GM18861 (cell line): ENCODE data around the gene SOBP.

Experiments used
- ATAC-seq: cut with Tn5 transposase; IDR thresholded peaks from one replicate; pipeline ENCODE4 v1.9.1; 2021; ENCODE audit not compliant: unreplicated experiment

SOBP gene

DNA sequence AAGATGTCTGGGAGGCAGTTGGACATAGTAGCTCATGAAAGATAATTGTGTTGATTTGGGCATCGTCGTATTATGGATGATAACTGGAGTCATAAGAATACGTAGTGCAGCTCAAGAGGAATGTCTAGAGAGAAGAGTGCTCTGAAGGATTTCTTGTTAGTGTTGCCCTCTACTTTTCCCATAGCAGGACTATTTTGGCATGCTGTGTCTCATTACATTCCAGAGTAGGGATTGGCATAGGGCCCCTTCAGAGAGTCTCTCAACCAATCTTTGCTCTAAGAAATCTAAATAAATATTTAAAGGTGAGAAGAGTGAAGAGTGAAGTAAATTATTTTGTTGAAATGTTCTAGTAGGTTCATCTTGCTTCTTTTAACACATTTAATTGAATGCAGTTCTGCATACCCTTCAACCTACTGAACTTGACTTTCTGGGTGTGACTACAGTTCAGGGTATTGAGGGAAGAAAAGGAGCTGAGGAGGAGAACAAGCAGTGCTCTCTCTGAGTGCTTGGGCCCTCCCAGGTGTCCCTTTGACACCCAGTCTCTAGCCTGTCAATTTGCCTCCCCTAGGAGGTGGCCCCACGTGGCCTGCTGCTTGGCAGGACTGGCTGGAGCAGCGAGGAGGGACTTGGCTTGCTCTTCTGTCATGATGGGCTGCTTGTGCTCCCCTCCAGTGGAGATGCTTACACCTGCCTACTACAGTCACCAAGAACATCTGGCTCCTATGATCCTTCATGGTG is 33.3 kb downstream of the SOBP start:
- ATAC-seq: no peak

DNA sequence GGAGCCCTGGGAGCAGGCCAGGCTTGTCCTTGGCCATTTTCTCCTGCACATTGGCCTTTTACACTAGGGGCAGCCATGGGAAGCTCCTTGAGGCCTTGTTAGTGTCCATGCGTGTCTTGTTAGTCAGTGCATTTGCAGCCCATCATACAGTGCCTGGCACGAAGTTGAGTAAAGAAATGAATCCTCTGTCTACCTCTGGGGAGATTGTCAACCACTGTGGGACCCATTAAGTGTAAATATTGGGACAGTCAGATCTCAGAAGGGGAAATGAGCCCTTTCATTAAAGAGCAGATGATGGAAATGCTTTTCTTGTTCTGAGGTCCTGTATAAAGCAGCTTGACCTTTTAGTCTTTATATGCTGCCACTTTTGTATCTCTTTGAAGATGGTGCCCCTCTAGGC is 33.9 kb downstream of the SOBP start:
- no peak for ATAC-seq

DNA sequence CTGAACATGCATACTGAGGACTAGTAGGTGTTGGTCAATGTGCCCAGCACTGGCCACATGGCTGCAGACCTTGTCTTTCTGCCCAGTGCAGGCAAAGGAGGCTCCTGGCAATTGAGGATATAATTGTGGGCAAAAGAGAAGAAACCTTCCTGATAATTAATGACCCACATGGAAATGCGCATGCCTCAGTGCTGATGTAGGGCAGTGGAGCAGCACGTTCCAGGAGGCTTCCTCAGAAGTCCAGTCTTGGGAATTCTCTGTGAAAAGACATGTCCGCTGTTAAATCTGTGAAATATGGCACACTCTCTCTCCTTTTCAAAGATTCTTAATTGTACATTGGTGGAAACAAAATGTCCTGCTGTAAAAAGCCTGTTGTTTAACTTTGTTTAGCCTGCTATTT is 34.7 kb downstream of the SOBP start:
- ATAC-seq: no peak

DNA sequence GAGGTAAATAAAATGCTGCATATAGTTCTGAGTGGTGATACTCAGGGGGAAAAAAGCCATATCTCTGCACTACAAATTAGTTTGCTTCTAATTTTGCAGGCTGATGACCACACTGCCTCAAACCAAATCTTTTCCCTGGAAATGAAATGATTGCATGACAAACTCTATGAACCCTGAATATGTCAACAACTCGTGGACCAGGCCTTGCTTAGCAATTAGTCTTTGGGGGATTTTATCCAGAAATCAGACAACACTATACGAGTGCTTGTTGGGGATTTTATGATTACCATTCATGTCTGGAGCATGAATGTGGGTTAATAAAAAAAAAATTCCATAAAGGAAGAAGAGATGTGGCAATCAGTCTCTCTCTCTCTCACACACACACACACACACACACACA is 42.0 kb downstream of the SOBP start:
- no peak for ATAC-seq

DNA sequence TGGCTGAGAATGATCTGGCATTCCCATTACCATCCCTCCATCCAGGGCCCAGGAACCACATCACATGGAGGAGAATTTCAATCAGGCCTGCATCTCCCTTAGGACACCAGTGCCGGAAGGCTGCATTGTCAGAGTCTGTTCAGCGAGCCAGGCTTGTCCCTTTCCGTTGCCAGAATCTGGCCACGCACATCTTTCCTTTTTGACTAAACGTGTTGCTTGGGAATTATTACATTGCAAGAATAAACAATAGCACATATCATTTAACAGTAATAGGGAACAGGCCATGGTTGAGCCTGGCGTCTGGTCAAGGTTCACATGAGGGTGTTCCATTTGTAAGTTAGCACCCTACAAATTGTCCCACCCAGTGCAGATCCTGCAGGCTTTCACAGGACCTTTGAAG is 42.8 kb downstream of the SOBP start:
- no peak for ATAC-seq

DNA sequence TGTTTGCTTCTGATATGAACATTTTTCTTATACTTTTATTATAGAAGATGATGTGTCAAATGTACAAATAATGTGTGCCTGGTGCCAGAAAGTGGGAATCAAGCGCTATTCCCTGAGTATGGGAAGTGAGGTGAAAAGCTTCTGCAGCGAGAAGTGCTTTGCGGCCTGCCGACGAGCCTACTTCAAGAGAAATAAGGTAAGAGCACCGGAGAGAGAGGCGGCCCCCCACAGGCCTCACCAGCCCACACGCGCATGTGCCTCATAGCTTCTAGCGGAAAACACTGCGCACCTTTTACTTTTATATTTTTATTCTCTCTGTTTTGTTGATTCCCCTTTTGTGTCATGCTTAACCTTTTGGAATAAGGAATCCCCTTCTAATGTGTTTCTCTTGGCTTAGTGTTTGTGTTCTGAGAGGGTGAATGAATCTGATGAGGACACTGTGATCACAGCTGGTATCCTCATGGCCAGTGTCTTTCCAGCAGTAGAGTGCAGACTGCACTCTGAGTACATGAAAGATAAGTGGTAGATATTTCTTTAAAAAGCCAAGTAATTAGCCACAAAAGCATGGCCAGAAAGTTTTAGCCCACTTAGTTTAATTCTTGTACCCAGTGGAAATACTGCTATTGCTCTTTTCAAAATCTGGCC is 43.6 kb downstream of the SOBP start:
- no peak for ATAC-seq

DNA sequence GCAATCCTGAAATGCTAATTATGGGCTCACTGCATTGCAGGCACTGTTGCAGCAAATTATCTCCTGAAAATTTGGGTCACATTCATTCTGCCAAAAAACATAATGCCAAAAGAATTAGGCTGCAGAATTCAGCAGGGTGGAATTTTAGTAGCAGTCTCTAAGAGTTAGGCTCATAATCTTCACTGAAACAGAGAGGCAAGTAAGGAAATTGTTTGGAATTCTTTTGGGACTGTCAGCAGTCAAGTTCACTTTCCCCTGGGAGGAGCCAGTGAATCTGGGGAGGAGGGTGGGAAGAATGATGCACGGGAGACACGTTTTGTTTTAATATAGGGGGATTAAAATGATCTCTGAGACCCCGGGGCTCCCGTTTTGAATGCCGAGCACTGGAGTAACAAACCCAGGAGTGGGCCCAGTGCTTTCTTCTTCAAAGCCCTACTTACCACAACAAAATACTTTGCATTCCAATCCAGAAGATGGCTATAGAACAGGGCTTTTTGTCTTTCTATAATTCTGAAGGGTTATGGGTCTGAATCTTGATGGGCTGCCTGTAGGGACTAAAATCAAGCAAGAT is 44.7 kb downstream of the SOBP start:
- ATAC-seq: no peak

DNA sequence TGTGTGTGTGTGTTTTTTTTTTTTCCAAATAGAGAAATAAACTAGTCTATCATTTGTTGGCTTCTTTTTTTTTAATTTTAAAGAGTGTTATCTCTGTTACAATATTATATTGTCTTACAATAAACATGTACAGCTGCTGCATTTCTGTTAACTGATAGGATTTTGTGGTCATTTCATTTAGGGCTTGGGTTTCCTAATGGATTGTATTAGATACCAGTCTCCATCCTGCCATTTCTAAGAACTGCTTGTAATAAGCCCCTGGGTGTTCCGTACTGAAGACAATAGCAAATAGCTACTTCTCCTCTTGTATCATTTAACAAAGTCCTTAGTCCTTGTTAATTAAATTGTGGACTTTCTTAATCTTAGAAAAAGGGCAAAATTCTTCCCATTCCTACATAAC is 45.7 kb downstream of the SOBP start:
- no peak for ATAC-seq

DNA sequence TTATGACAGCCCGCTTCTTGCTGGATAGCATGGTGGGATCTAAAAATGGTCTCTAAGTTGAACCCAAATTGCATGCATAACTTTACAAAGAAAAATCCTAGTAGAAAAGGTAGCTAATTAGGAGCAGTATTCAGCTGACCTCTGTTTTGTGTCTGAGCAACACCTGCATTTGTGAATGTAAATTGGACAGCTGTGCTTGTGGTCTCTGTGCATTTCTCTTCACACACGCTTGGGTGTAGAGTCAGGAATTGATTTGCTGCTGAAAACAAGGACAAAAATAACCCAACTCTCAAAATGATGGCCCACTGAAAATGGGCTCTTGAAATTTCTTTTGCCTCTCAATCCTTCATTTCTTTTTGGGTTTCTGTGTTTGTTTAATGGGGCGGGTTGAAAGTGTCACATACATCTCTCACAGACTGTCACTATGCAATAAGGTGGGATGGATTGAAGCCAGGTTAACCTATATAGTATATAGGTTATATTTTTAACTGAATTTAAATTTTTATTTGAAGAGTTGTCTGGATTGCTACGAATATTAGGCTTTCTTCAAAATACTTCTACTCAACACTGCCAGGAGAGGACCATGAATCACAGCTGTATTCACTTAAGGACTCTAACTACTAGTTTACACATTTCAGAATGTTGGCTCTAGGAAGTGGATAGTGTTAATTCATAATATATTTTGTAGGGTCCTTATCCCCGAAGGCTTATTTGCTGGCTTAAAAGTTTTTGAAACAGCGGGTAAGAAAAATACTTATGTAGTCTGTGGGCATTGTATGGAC is 46.5 kb downstream of the SOBP start:
- ATAC-seq: no peak

DNA sequence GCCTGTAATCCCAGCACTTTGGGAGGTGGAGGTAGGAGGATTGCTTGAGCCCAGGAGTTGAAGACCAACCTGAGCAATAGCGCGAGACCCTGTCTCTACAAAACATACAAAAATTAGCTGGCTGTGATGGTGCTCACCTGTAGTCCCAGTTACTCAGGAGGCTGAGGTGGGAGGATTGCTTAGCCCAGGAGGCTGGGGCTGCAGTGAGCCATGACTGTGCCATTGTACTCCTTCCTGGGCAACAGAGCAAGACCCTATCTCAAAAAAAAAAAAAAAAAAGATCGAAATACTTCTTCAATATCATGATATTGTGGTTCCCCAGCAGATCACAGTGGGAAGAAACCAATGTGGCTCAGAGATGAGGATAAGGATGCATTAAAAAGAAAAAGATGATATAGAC is 47.6 kb downstream of the SOBP start:
- ATAC-seq: no peak

DNA sequence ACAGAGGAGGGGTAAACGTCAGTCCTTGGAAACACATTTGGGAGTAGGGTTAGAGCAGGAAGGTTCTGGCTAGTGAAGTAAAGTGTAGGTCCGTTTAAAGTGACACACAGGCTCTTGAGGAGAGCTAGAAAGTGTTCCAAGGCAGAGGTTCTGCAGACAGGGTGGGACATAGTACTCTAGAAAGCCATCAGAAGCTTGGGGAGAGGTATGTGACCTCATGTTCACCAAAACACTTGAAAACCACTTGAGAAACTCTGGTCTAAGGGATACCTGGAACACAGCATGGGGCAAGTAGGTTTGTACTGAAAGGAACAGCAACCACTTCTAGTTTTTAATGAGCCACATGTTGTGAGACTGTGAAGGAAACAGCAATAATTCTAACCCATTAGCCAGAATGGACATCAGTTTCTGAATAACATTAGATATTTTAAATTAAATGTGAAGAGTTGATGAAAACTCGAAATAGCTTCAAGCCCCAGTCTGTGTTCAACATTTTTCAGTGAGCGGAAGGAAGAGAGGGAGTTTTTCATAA is 49.0 kb downstream of the SOBP start:
- ATAC-seq: no peak

DNA sequence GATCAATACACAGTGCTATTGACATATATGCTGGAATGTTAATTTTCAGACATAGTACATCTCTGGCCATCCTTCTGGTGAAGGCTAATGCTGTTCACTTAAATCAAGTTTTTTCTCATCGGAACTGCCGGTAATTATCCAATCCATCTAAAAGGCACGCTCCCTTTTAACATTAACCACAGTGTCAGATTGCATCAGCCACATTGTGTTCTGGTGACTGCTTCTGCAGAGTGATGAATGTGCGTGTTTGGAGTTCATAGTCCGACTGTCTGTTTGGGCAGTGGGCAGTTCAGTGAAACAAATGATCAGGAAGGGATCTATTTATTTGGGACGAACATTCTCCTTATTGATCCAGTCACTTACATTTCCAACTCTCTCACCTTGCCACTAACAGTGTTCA is 49.5 kb downstream of the SOBP start:
- ATAC-seq: no peak

DNA sequence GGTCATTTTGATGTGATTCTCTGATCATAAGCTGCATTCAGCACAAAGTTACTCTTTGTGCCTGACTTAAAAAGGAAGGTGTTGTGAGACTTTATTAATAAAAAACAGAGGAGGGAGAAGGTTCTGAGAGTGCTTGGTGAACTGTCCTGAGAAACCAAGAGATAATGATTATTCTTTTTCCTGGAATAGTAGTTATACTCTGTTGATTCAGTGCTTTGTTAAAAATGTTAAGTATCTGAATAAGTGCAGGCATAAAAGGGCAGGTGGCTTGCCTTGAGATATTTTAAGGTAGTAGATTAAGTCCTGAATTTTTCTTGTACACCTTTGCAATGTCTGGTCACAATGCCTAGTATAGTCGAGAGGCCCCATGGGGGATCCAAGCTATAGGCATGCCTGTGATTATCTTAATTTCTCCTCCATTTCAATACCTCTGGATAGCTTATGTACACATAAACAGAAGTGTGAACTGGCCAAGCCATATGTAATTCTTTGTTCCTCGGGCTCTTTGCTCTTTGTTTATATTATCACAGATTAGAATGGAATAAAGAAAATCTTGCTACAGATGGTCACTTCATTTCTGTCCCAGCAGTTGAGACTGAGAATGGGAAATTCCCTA is 50.0 kb downstream of the SOBP start:
- ATAC-seq: no peak

DNA sequence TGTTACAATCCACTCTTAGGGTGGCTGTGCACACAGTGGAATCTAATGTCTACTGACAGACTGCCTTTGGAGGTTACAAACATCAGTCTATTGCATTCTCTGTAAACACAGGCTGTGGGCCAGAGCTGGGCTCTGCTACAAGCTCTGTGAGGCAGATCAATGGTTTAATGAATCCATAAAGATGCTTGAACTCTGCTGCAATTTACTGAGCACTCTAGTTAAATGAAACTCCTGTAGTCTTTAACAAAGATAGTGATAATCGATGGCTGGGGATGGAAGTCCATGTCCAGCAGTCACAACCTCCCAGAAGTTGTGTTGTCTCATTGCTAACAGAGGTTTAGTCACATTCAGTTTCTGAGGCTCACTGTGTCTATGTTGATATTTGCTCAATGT is 50.5 kb downstream of the SOBP start:
- no peak for ATAC-seq

DNA sequence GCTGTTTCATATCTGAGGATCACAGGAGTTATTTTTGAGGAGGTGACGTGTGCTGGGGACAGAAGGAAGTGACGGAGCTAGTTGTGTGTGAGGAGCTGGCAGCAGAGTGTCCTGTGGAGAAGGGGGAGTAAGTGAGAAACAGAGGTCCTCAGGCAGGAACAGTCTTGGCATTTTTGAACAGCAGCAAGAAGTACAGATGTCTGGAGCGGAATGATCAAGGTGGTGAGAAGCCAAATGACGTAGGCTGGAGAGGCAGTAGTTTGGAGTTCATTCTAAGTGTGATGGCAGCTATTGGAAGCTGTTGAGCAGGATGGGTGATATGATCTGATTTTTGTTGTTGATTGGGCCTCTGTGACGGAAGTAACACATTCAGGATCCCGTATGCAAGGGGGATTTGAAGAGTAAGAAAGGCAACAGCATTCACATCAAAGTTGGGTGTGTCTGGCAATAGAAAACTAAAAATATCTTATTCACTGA is 52.3 kb downstream of the SOBP start:
- no peak for ATAC-seq

DNA sequence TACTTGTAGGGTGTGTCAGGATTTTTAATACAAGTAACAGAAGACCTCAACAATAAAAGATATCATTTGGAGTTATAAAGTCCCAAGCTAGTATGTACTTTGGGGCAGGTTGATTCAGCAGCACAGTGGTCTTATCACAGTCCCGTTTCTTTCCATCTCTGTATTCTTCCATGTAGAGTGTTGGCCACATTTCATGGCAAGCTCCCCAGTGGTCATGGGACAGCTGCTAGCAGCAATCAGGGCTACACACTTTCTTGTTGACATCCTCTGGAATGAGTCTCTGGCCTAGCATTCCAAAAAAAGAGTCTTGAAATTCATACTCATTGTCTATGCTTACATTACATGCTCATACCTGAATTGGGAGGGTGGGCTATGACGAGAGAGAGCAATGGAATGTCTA is 53.2 kb downstream of the SOBP start:
- ATAC-seq: no peak

DNA sequence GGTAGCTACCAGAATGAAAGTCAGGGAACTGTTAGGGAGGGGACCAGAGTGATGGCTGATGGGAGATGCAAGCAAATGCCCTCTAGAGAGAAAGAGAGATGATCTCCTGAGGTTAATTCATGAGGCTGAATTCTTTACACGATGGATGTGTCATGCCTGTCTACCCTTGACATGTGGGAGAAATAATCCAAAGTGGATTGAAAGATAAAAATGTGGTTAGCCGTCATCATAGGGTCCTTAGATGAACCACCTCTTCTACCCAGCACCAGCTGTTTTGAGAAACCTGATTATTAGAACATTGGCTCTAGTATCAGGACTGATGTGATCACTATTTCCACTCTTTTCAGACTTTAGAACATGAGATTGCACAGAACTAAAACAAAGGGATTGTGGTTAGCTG is 53.6 kb downstream of the SOBP start:
- no peak for ATAC-seq

DNA sequence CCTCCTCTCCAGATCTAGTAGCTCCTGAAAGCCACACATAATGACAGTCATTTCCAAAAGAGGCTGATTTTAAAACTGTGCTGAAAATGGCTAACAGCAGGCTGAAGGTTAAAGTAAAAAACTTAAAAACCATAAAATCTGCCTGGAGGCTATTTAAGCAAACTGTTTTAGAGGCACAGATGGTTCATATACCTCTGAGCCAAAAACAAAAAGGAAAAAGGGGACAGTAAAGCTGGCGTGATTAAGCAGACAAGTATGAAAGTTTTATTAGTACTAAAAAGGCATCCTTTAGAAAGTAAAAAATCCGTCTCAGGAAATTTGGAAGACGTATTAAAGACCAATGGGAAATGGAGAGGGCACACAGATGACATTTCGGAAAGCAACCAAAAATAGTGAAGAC is 55.8 kb downstream of the SOBP start:
- ATAC-seq: no peak

DNA sequence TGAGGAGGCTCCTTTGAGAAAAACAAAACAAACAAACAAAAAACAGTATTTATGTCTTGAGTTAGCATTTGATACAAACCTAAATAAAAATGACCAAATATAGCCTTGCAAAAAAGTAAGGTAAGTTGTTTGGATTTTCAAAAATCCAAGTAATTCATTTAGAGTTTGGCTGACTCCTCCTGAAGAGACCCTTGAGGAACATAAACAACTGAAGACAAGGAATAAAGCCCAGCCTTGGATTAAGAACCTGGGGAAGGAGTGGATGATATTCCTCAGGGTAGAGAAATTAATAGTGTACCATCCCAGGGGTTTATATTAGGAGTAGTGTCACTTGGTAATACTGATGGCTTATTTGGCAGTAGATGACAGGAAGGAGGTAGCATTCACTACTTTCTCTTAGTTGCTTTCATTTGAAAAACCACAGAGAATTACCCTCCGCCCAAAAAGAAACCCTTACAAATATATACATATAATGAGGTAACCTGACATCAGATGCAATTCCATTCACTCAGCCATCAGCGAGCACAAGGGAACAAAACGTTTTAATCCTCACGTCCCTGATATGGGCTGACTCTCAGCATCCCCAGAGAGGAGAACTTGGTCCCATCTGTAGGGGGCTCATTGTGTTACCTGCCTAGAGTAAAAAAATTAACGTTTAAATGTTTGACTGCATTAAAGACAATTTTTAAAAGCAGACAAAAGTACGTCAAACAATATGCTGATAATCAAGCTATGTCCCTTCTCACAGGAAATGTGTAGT is 57.0 kb downstream of the SOBP start:
- no peak for ATAC-seq

DNA sequence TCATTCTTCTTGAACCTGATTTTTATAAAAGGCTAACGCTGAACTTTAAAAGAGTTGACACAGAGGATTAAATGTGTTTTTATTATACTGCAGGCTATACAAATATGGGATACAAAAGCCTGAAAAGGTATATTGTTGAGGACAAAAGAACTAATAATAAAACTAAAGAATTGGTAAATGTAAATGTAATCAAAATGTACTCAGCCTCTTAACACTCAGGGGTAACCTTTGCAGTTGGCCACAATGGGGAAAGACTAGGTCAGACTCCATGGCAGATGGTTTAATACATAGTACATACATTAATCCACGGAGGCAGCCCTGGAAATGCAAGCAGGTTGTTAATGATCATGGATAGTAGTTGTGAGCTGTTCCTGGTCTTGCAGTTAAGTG is 57.5 kb downstream of the SOBP start:
- no peak for ATAC-seq
